Mucosa of stomach (tissue), 1 donor: ENCODE measurements around the gene CACNA2D3.

Source experiments
- H3K27me3 ChIP-seq: one replicate; pipeline ENCODE4 v1.7.0; 2013; ENCODE audit warnings: mild to moderate bottlenecking, low read length; ENCODE audit not compliant: control insufficient read depth, insufficient read depth
- H3K36me3 ChIP-seq: one replicate; pipeline ENCODE4 v1.7.0; 2013; ENCODE audit warnings: low read length; ENCODE audit not compliant: control insufficient read depth, insufficient read depth
- H3K4me1 ChIP-seq: one replicate; pipeline ENCODE4 v1.7.0; 2013; ENCODE audit warnings: mild to moderate bottlenecking, low read length; ENCODE audit not compliant: control insufficient read depth, insufficient read depth
- H3K4me3 ChIP-seq: one replicate; pipeline ENCODE4 v1.7.0; 2013; ENCODE audit warnings: low read length
- H3K9ac ChIP-seq: one replicate; pipeline ENCODE4 v1.7.0; 2013; ENCODE audit warnings: mild to moderate bottlenecking, low read length, moderate library complexity
- H3K9me3 ChIP-seq: one replicate; pipeline ENCODE4 v1.7.0; 2013; ENCODE audit warnings: mild to moderate bottlenecking, low read length, moderate library complexity; ENCODE audit not compliant: control insufficient read depth
- donor health status: Pancreatic carcinoma.

The CACNA2D3 gene

DNA sequence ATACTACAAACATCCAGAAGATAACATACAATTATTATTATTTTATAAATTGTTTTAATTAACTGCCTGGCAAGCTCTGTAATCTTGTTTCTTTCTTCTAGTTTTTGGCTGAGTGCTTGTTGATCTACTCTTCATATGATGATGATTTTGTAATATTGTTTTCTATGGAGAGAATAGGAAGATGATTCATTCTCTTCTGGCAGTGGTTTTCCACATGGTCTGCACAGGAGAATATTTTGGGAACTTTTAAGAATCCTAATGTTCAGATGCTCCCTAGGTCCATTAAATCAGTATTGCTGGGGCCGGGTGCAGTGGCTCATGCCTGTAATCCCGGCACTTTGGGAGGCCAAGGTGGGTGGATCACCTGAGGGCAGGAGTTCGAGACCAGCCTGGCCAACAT is 37.6 kb downstream of the CACNA2D3 start:
- H3K9me3 ChIP-seq = no peaks in the 10 kb centered on the region
- no peaks in the 10 kb centered on the region for H3K27me3 ChIP-seq
- no peaks in the 10 kb centered on the region for H3K36me3 ChIP-seq
- H3K9ac ChIP-seq = no peak overlapping the region
- no peak overlapping the region for H3K4me3 ChIP-seq
- H3K4me1 ChIP-seq = no peaks in the 10 kb centered on the region

DNA sequence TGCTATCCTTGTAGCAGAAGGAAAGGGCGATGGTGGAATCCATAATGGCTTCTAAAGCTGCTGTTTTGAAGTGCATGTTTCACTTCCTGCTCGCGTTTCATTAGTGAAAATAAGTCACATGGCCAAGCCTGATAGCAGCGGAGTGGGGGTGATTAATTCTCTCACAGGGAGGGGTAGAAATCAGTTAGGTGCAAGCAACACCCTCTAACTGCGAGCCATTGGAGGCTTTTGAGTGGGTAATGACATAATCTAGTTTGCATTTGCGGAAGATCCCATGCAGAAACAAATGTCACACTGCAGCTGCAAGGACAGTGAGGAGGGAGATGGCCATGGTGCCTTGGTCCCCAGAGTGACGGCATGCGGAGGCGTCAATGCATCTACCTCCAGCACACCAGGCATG is 41.1 kb downstream of the CACNA2D3 start:
- no peaks in the 10 kb centered on the region for H3K9me3 ChIP-seq
- no peak overlapping the region for H3K4me3 ChIP-seq
- H3K36me3 ChIP-seq = no peaks in the 10 kb centered on the region
- no peaks in the 10 kb centered on the region for H3K4me1 ChIP-seq
- H3K27me3 ChIP-seq = no peaks in the 10 kb centered on the region
- H3K9ac ChIP-seq = no peak overlapping the region

DNA sequence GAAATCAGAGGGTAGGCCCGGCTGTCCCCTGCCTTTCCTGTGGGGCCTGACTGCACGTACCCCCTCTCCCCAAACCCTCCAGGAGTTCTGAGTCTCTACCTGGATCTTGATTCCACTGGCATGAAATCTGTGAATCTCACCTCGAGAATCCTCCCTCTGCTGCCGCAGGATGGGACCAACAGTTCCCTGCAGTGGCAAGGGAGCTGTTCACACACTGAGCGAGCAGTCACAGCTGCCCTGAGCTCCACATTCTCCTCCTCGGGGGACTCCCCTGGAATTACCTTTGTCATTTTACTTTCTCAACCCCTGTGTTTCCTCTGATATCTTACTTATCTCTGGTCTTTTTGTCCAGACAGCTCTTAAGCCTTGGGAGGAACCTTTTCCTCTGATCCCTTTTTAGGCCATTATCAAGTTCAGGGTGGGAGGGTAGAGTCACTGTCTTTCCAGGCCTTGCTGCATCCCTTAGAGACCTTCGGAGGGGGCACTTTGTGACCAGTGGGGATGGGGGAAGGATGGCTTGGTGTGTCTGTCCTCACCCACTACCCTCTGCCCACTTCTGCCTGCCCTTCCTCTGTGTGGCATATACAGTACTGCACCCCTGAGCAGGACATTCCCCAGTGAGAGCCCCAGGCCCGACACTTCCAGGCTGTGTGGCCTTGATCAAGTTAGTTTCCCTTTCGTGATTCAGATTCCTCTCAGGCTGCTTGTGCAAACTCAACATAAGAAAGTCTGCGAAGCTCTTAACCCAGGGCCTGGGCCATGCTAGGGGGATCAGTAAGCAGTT is 42.0 kb downstream of the CACNA2D3 start:
- Histone ChIP-seq H3K27me3 (no peaks in the 10 kb centered on the region), H3K9ac (no peak overlapping the region), H3K36me3 (no peaks in the 10 kb centered on the region), H3K9me3 (no peaks in the 10 kb centered on the region), H3K4me3 (no peak overlapping the region), H3K4me1 (no peaks in the 10 kb centered on the region)

DNA sequence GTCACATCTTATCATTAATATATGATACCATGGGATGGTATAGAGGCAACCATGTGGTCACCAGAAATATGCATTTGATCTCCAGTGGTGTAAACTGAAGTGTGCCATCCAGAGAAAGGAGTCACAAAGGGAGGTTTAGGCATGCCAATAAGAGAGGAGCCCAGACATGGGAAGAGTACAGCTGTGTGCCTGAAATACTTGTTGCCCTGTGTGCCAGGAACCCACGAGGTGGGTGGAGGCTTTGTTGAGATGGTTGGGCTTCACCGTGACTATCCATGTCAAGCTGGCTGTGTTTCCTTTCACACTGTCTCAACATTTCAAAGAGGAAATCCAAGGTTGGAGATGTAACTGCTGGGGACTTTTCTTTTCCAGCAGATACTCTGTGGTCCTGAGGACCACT is 43.5 kb downstream of the CACNA2D3 start:
- Histone ChIP-seq H3K4me1 (no peaks in the 10 kb centered on the region), H3K27me3 (no peaks in the 10 kb centered on the region), H3K36me3 (no peaks in the 10 kb centered on the region), H3K9ac (no peak overlapping the region), H3K9me3 (no peaks in the 10 kb centered on the region), H3K4me3 (no peak overlapping the region)

DNA sequence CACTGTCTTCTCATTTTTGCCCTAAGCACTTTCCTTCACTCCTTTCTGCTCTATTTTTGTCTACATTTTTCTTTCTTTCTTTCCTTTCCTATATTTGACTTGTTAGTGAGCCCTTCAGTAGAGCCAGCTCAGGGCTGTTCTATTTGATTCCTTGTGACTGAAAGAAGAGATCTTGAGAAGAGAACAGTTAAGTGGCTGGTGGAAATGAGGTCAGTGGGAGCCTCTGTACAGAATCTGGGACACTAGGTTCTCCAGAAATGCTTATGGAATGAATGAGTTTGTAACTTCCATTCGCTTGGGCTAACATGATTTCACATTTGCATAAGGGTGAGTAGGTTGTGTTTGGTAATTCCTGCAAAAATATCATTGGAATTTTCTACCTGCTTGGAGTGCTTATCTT is 45.6 kb downstream of the CACNA2D3 start:
- no peaks in the 10 kb centered on the region for H3K27me3 ChIP-seq
- no peak overlapping the region for H3K4me3 ChIP-seq
- no peak overlapping the region for H3K9ac ChIP-seq
- no peaks in the 10 kb centered on the region for H3K36me3 ChIP-seq
- no peaks in the 10 kb centered on the region for H3K9me3 ChIP-seq
- no peaks in the 10 kb centered on the region for H3K4me1 ChIP-seq

DNA sequence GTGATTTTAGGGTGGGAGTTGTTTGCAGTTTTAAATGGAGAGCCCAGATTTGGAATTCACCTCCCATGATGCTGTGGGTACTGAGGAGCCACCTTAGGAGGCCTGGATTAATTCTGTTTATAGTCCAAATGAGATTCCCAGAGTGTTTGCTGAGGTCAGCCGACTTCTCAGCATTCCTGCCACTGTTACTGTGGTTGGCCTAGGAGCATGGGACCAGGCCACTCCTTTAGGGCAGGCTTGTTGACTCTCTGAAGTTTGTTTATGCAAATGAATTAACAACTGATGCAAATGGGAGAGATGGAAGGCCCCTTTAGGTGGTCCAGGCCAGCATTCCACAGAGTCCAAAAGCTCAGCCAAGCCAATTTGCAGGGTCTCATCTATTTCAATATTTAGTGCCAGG is 46.1 kb downstream of the CACNA2D3 start:
- Histone ChIP-seq H3K4me1 (no peaks in the 10 kb centered on the region), H3K36me3 (no peaks in the 10 kb centered on the region), H3K9me3 (no peaks in the 10 kb centered on the region), H3K9ac (no peak overlapping the region), H3K27me3 (no peaks in the 10 kb centered on the region), H3K4me3 (no peak overlapping the region)

DNA sequence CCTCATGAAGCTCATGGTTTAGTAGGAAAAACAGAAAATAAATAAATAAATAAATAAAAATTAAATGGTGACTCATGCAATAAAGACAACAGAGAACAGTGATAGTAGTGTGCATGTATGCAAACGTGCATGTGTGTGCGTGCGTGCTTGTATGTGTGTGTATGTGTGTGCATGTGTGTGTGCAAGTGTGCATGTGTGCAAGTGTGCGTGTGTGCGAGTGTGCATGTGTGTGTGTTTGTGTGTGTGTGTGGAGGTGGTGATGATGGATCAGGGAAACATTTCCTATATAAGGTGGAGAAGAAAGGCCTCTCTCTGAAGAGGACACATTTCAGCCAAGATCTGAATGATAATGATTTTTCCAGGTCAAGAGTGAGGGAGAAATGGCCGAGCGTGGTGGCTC is 47.2 kb downstream of the CACNA2D3 start:
- Histone ChIP-seq H3K9ac (no peak overlapping the region), H3K4me3 (no peak overlapping the region), H3K27me3 (no peaks in the 10 kb centered on the region), H3K9me3 (no peaks in the 10 kb centered on the region), H3K4me1 (no peaks in the 10 kb centered on the region), H3K36me3 (no peaks in the 10 kb centered on the region)

DNA sequence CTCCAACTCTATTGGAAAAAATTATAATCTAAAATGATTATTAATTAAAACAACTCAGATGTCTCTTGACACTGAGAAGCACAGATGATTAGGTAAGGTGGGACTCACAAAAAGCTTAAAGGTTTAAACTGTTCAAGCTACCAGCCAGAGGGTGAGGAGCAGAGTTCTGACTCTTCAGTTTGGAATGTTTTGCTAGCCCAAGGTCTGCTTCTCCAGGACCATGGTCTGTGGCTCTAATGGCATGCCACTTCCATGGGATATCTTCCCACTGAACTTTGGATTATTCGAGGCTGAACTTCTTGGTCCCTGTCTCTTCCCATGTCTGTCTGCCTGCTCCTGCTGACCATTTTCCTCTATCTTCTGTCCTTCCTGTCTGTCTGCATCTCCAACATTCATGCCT is 49.2 kb downstream of the CACNA2D3 start:
- Histone ChIP-seq H3K9ac (no peak overlapping the region), H3K9me3 (no peaks in the 10 kb centered on the region), H3K4me1 (no peaks in the 10 kb centered on the region), H3K27me3 (no peaks in the 10 kb centered on the region), H3K4me3 (no peak overlapping the region), H3K36me3 (no peaks in the 10 kb centered on the region)

DNA sequence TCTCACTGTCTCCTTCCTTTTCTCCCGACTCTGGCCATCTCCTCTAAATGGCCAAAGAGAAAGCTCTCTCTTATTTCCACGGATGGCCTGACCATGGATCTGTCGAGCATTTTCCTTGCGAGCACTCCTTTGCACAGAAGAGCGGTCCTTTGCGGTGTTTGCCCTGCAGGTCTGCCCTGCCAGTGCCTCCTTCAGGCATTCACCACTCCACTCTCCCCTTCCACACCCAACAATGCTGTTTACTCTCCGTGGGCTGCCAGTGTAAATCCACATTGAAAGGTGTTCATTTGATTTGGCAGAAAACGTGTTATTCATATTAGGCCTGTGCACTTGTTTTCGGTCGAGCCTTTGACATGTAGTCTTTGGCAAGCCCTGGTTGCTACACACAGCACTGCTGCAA is 49.6 kb downstream of the CACNA2D3 start:
- no peaks in the 10 kb centered on the region for H3K9me3 ChIP-seq
- no peaks in the 10 kb centered on the region for H3K36me3 ChIP-seq
- no peak overlapping the region for H3K4me3 ChIP-seq
- H3K27me3 ChIP-seq = no peaks in the 10 kb centered on the region
- no peaks in the 10 kb centered on the region for H3K4me1 ChIP-seq
- no peak overlapping the region for H3K9ac ChIP-seq

DNA sequence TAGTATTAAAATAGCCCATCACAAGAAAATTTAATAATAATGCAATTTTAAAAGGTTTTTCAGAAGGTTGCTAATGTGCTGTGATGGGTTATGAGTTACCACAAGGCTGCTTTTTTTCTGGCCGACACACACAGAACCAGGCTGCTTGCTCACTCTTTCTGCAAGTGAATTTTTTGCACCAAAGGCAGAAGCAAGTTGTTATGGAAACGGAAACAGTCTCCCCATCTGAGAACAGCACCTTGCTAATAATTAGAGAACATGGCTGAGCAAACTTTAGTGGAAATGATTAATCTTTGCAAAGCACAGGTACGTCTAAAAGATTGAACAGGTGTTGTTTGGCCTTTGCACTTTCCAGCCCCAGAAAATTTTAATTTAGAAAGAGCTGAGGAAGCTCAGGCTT is 51.0 kb downstream of the CACNA2D3 start:
- Histone ChIP-seq H3K36me3 (no peaks in the 10 kb centered on the region), H3K9me3 (no peaks in the 10 kb centered on the region), H3K27me3 (no peaks in the 10 kb centered on the region), H3K4me1 (no peaks in the 10 kb centered on the region), H3K4me3 (no peak overlapping the region), H3K9ac (no peak overlapping the region)

DNA sequence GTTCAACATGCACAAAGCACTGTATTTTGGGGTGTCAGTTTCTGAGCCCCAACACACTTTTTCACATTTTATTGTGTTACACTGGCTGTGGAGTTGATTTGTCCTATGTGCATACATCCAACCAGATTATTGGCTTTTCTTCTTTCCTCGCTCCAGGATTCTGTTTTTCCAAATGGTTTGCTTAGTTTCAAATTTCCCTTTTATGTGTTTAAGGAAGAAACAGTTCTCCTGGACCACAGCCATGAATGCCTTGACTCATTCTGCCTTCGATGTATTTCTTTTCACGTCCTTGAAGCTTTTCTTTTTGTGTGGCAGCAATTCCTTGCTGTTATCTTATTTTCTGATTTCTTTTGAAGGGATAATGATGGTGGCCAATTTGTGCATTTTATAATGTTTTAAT is 53.8 kb downstream of the CACNA2D3 start:
- H3K9me3 ChIP-seq = no peaks in the 10 kb centered on the region
- H3K36me3 ChIP-seq = no peaks in the 10 kb centered on the region
- no peaks in the 10 kb centered on the region for H3K4me1 ChIP-seq
- H3K27me3 ChIP-seq = no peaks in the 10 kb centered on the region
- H3K4me3 ChIP-seq = no peak overlapping the region
- no peak overlapping the region for H3K9ac ChIP-seq

DNA sequence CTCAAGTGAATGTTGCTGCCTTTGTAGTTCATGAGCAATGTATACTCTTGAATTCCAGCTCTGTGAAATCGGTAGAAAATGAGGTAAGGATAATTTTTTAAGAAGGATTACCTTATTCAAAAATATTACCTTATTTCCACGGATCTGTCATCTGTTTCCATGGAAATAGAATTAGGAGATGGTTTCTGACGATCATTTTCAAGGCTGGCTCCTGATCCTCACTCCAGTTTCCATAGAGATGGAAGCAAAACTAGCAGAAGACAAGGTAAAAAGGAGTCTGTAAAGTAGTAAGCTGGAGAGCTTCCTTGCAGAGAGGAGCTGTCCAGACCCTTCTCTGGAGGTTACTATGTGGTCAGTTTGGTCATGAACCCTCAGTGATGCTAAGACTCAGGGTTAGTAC is 55.5 kb downstream of the CACNA2D3 start:
- Histone ChIP-seq H3K9ac (no peak overlapping the region), H3K4me3 (no peak overlapping the region), H3K36me3 (no peaks in the 10 kb centered on the region), H3K27me3 (no peaks in the 10 kb centered on the region), H3K4me1 (no peaks in the 10 kb centered on the region), H3K9me3 (no peaks in the 10 kb centered on the region)

DNA sequence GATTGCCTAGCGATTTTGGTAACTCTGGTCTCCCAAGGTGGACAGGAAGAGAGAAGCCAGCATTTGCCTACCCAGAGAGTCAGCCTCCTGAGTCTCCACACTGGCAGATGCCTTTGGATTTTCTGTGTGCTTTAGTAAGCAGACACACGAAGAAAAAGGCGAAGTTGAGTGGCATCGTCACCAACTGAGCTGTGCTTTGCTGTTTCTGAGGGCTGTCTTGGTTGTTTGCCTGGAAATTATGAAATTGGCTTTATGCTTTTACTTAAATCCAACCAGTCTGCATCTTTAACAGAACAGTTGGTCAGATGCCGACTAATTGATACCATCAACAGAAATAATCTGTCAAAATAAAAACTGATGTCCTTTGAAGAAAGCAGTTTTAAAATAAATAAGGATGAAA is 56.0 kb downstream of the CACNA2D3 start:
- Histone ChIP-seq H3K4me1 (no peaks in the 10 kb centered on the region), H3K4me3 (no peak overlapping the region), H3K36me3 (no peaks in the 10 kb centered on the region), H3K9ac (no peak overlapping the region), H3K9me3 (no peaks in the 10 kb centered on the region), H3K27me3 (no peaks in the 10 kb centered on the region)
